GM12872 (cell line): ENCODE measurements around the gene CD83.
A peak's percentile ranks its signal among the peaks of the same experiment; 100 is the strongest.

Experiments
- TF ChIP-seq, protein P1 (sequence below): IDR thresholded peaks from 3 replicates; pipeline ENCODE4 v1.5.1; 2011; ENCODE audit warnings: low read depth, mild to moderate bottlenecking, low read length, moderate library complexity; ENCODE audit not compliant: insufficient read depth

The CD83 gene

DNA sequence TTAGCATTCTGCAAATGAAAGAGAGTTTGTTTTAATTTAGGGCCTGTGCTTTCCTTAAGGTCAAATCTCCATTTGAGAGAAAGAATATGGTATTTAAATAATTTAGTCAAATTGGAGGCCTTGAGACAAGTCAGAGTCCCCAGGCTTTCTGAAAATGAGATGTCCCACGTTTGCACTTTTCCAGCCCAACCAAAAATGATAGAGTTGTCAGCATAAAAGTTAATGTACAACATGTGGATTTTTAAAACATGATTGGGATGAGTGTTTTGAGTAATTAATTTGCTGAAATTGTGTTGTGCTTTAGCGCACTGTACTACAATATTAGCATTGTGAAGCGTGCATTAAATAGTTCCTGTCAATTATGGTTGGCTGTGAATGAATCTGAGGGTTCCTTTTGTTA, 10.0 kb downstream of the CD83 start:
- TF ChIP-seq, protein P1, sequence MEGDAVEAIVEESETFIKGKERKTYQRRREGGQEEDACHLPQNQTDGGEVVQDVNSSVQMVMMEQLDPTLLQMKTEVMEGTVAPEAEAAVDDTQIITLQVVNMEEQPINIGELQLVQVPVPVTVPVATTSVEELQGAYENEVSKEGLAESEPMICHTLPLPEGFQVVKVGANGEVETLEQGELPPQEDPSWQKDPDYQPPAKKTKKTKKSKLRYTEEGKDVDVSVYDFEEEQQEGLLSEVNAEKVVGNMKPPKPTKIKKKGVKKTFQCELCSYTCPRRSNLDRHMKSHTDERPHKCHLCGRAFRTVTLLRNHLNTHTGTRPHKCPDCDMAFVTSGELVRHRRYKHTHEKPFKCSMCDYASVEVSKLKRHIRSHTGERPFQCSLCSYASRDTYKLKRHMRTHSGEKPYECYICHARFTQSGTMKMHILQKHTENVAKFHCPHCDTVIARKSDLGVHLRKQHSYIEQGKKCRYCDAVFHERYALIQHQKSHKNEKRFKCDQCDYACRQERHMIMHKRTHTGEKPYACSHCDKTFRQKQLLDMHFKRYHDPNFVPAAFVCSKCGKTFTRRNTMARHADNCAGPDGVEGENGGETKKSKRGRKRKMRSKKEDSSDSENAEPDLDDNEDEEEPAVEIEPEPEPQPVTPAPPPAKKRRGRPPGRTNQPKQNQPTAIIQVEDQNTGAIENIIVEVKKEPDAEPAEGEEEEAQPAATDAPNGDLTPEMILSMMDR: no peak

DNA sequence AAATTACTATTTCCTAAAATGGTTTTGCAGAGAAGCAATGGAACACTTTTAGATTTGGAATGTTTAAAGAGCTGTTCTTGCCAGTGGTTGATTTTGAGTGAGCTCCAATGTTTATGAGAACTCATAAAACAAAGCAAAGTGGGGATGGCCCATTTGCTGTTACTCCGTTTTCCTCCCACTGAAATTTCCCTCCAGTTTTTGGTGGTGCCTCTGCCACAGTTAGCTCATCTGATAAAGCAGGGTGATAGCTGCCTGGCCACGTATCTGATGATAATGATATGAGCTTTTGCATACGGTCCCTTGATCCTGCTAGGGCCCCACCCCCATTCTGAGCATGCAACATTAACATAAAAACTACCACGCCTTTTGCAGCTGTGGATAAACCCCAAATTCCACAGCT, 10.4 kb downstream of the CD83 start:
- TF ChIP-seq, protein P1: no peak

DNA sequence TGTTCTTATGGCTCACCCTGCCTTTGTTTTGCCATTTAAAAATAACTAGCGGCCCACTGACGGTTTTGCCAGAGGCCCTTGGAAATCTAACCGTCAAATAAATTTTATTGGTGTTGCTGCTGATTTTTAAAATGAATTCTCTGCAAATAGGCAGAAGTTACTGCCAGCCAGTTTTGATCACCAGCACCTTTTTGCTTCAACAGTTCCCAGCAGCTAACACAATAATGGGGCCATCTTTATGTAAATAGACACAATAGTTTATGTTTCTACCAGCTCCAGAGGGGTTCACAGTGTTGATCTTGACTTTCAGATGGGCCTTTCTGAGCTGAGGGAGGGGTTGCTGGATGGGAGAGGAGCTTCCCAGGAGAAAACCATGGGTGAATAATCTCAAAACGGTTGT, 11.2 kb downstream of the CD83 start:
- TF ChIP-seq, protein P1: no peak

DNA sequence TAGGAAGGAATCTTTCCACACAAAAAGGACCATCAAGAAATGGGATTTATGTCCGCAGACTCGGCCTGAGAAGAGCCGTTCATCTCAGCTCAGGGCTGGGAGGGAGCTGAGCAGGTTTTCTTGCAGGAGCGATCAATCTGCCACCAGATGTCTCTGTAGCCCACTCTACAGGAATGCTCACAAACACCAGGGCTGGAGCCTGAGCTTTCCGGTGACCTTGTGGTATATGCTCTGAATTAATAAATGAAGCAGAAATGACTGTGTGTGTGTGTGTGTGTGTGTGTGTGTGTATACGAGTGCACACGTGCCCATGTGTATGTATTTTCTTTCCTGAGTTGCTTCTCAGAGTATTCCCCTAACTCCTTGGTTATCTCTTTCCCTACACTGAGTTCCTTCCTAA, 12.0 kb downstream of the CD83 start:
- TF ChIP-seq, protein P1: peak; percentile 70

DNA sequence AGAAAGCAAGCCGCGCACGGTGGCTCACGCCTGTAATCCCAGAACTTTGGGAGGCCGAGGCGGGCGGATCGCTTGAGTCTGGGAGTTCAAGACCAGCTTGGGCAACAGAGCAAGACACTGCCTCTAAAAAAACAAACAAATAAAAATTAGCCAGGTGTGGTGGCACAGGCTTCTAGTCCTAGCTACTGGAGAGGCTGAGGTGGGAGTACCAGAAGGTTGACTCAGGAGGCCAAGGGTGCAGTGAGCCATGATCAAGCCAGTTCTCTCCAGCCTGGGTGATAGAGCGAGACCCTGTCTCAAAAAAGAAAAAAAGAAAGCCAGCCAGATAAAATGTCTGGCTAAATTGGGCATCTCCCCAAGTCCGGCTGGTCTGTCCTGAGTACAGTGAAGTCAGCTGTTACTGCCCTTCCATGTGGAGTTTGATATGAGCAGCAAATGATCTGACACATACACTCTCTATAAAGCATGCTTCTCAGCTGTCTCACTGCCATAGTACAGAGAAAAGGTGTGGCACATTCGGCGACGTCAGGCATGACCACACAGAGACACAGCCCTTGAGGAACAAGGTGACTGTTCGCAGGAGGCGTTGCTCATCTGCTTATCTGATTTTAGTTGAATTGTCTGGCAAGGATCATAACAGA, 13.0 kb downstream of the CD83 start:
- TF ChIP-seq, protein P1: no peak

DNA sequence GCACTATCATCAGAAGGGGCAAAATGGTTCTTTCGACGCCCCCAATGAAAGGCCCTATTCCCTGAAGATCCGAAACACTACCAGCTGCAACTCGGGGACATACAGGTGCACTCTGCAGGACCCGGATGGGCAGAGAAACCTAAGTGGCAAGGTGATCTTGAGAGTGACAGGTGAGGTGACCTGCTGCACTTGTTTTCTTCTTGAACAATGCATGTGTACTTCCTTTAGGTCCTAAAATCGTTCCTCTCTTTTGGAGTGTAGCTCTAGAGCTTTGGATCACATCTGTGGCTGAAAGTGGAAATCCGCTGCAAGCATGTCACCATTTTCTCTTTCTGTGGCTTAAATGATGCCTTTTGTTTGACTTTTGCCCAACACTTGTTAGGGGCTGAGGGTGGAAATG, 14.0 kb downstream of the CD83 start:
- TF ChIP-seq, protein P1: no peak

DNA sequence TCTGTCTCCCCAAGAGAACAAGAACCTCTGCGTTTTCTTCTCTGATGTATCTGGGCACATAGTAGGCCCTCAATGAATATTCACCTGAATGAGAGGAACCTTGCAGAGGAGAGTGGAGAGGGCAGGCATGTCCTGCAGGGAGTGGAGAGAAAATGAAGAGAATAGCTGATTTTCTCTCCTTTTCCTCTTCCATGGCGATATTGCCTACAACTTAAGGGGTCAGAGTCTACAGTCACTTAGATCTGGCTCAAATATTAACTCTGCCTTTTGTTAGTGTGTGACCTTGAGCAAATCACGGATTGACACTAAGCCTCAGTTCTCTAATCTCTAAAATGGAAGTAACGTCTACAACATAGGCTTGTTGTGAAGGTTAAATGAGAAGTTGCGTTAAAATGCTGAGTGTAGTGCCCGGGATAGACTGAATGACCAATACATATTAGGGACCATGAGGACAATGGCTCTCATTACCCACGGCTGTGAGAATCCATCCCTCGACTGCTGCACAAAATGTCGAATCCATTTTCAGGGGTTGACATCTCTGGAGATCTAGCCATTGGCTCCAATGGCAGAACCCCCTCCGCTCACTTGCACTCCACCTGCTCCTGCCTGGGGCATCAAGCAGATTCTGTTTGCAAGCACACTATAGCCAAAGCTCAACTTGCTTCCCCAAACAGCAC, 14.8 kb downstream of the CD83 start:
- TF ChIP-seq, protein P1: no peak
